ENCODE measurements around the gene SPG11.
"Not testable (repeated sequence)": the region's sequence is repeated elsewhere in the genome, so short reads cannot be mapped to it uniquely, and the experiment has no call there.

Gene SPG11

DNA sequence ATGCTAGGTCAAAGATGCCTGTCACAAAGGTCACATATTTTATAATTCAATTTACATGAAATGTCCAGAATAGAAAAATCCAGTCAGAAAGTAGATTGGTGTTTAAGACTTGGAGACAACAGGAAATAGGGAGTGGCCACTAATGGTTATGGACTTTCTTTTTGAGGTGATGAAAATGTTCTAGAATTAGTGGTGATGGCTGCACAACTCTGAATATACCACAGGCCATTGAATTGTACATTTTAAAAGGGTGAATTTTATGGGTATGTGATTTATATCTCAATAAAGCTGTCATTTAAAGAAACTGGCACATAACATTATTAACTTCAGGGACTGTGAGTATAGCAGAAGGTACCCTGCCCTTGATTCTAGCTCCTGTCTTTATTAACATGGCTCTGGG lies 15.8 kb downstream of the SPG11 start:
- Histone ChIP-seq H3K36me3 (ENCODE audit: control insufficient read depth, low read depth, low read length) (peaks cover 41% of the 10 kb centered on the region), H3K27ac (ENCODE audit: low read length) (no peak overlapping the region), H3K27me3 (ENCODE audit: control insufficient read depth, insufficient read depth, low read length) (no peaks in the 10 kb centered on the region), H3K9me3 (ENCODE audit: control insufficient read depth, low read depth, low read length) (no peaks in the 10 kb centered on the region), H3K4me3 (ENCODE audit: low read length) (no peak overlapping the region), H3K4me1 (ENCODE audit: control insufficient read depth, low read depth, low read length) (no peaks in the 10 kb centered on the region), H3K9ac (ENCODE audit: low read length) (no peak overlapping the region)

DNA sequence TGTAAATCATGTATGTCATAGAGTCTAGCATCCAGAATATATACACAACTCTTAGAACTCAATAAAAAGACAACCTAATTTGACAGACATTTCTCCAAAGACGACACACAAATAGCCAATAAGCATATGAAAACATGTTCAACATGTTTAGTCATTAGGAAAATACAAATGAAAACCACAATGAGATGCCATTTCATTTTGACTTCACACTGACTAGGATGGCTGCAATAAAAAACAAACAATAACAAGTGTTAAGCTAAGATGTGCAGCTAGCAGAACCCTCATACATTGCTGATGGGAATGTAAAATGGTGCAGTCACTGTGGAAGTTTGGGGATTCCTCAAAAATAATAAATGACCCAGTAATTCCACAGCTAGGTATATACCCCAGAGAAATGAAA lies 16.4 kb downstream of the SPG11 start:
- Histone ChIP-seq H3K36me3 (ENCODE audit: control insufficient read depth, low read depth, low read length) (peaks cover 37% of the 10 kb centered on the region), H3K4me3 (ENCODE audit: low read length) (no peak overlapping the region), H3K27me3 (ENCODE audit: control insufficient read depth, insufficient read depth, low read length) (no peaks in the 10 kb centered on the region), H3K9ac (ENCODE audit: low read length) (no peak overlapping the region), H3K9me3 (ENCODE audit: control insufficient read depth, low read depth, low read length) (no peaks in the 10 kb centered on the region), H3K27ac (ENCODE audit: low read length) (no peak overlapping the region), H3K4me1 (ENCODE audit: control insufficient read depth, low read depth, low read length) (no peaks in the 10 kb centered on the region)

DNA sequence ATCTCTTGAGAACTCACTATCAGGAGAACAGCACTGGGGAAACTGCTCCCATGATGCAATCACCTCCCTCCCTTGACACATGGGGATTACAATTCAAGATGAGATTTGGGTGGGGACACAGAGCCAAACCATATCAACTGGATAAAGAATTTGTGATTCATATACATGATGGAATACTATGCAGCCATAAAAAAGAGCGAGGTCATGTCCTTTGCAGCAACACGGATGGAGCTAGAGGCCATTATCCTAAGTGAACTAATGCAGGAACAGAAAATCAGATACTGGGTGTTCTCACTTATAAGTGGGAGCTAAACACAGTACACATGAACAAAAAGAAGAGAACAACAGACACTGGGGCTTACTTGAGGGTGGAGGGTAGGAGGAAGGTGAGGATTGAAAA lies 17.0 kb downstream of the SPG11 start:
- Histone ChIP-seq H3K9ac (ENCODE audit: low read length) (no peak overlapping the region), H3K27me3 (ENCODE audit: control insufficient read depth, insufficient read depth, low read length) (no peaks in the 10 kb centered on the region), H3K4me3 (ENCODE audit: low read length) (no peak overlapping the region), H3K27ac (ENCODE audit: low read length) (no peak overlapping the region), H3K36me3 (ENCODE audit: control insufficient read depth, low read depth, low read length) (peaks cover 31% of the 10 kb centered on the region), H3K9me3 (ENCODE audit: control insufficient read depth, low read depth, low read length) (no peaks in the 10 kb centered on the region), H3K4me1 (ENCODE audit: control insufficient read depth, low read depth, low read length) (no peaks in the 10 kb centered on the region)

DNA sequence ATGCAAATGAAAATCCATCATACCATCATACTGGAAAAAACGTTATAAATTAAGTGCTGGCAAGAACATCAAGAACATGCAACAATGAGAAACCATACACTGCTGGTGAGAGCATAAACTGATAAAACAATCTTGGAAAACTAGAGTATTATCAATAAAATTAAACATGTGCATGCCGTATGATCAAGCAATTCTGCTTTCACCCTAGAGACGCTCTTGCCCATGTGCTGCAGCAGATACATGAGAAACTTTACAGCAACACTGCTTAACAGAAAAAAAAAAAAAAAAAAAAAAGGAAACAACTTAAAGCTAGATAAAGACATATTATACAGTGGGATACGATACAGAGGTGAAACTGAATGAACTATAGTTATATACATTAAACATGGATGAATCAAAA lies 21.8 kb downstream of the SPG11 start:
- no peak overlapping the region for H3K27ac ChIP-seq (ENCODE audit: low read length)
- no peak overlapping the region for H3K9ac ChIP-seq (ENCODE audit: low read length)
- no peaks in the 10 kb centered on the region for H3K27me3 ChIP-seq (ENCODE audit: control insufficient read depth, insufficient read depth, low read length)
- H3K4me3 ChIP-seq (ENCODE audit: low read length): no peak overlapping the region
- H3K4me1 ChIP-seq (ENCODE audit: control insufficient read depth, low read depth, low read length): no peaks in the 10 kb centered on the region
- no peaks in the 10 kb centered on the region for H3K9me3 ChIP-seq (ENCODE audit: control insufficient read depth, low read depth, low read length)
- peaks cover 5% of the 10 kb centered on the region for H3K36me3 ChIP-seq (ENCODE audit: control insufficient read depth, low read depth, low read length)

DNA sequence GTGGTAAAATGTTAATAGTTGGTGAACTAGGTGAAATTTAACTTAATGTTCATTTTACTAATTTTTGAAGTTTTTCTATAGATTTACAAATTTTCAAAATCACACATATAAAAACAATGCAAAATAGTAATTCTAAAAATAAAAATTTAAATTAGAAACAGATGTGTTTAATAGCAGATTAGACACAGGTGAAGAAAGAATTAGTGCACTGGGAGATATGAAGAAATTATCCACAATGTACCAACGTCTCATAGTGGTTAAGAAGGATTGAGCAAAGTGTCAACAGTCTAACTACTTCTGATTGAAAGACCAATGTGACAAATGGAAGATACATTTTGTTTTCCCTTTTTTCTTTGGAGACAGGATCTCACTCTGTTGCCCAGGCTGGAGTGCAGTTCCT lies 26.5 kb downstream of the SPG11 start:
- H3K9ac ChIP-seq (ENCODE audit: low read length): no peak overlapping the region
- H3K27ac ChIP-seq (ENCODE audit: low read length): no peak overlapping the region
- H3K4me1 ChIP-seq (ENCODE audit: control insufficient read depth, low read depth, low read length): no peaks in the 10 kb centered on the region
- no peaks in the 10 kb centered on the region for H3K27me3 ChIP-seq (ENCODE audit: control insufficient read depth, insufficient read depth, low read length)
- H3K4me3 ChIP-seq (ENCODE audit: low read length): no peak overlapping the region
- H3K9me3 ChIP-seq (ENCODE audit: control insufficient read depth, low read depth, low read length): no peaks in the 10 kb centered on the region
- peaks cover 6% of the 10 kb centered on the region for H3K36me3 ChIP-seq (ENCODE audit: control insufficient read depth, low read depth, low read length)

DNA sequence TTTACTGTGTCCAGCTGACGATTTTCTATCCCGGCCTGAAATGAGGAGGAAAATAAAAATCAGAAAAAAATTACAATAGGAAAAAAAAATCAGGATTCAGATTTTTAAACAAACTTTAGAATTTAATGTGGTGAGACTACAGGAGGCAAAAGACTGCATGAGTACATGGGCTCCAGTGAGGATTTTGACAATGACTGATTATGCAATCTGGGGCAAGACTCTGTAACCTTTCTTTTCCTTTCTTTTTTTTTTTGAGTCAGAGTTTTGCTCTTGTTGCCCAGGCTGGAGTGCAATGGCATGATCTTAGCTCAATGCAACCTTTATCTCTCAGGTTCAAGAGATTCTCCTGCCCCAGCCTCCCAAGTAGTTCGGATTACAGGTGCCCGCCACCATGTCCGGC lies 29.9 kb downstream of the SPG11 start:
- H3K27ac ChIP-seq (ENCODE audit: low read length): no peak overlapping the region
- H3K4me1 ChIP-seq (ENCODE audit: control insufficient read depth, low read depth, low read length): peaks cover 5% of the 10 kb centered on the region
- H3K9ac ChIP-seq (ENCODE audit: low read length): no peak overlapping the region
- H3K9me3 ChIP-seq (ENCODE audit: control insufficient read depth, low read depth, low read length): no peaks in the 10 kb centered on the region
- no peak overlapping the region for H3K4me3 ChIP-seq (ENCODE audit: low read length)
- H3K36me3 ChIP-seq (ENCODE audit: control insufficient read depth, low read depth, low read length): peaks cover 15% of the 10 kb centered on the region
- no peaks in the 10 kb centered on the region for H3K27me3 ChIP-seq (ENCODE audit: control insufficient read depth, insufficient read depth, low read length)

DNA sequence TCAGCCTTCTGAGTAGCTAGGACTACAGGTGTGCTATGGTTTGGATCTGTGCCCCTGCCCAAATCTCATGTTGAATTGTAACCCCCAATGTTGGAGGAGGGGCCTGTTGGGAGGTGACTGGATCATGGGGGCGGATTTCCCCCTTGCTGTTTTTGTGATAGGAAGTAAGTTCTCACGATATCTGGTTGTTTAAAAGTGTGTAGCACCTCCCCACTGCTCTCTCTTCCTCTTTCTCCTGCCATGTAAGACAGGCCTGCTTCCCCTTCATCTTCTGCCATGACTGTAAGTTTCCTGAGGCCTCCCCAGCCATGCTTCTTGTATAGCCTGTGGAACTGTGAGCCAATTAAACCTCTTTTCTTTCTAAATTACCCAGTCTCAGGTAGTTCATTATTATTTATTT lies 38.2 kb downstream of the SPG11 start:
- H3K4me3 ChIP-seq (ENCODE audit: low read length); H3K9me3 ChIP-seq (ENCODE audit: control insufficient read depth, low read depth, low read length); H3K27ac ChIP-seq (ENCODE audit: low read length); H3K9ac ChIP-seq (ENCODE audit: low read length); H3K4me1 ChIP-seq (ENCODE audit: control insufficient read depth, low read depth, low read length); H3K27me3 ChIP-seq (ENCODE audit: control insufficient read depth, insufficient read depth, low read length): not testable (repeated sequence)
- peaks cover 35% of the 10 kb centered on the region for H3K36me3 ChIP-seq (ENCODE audit: control insufficient read depth, low read depth, low read length)

DNA sequence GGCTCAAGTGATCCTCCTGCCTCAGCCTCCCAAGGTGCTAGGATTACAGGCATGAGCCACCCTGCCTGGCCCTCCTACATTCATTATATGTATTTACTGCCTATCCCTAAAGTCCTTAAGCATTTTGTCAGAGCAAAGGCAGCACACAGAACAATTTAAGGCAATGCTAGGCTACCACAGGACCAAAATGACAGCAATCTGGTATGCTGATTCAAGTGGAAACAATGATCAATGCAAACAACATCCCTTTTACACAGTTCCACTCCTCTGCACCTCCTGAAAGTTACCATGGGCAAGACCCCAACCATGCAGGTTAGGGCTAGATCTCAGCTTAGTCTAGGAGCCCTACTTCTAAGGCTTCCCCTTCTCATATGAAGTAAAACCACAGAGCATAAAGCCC lies 40.3 kb downstream of the SPG11 start:
- H3K9ac ChIP-seq (ENCODE audit: low read length): no peak overlapping the region
- H3K27me3 ChIP-seq (ENCODE audit: control insufficient read depth, insufficient read depth, low read length): no peaks in the 10 kb centered on the region
- no peaks in the 10 kb centered on the region for H3K9me3 ChIP-seq (ENCODE audit: control insufficient read depth, low read depth, low read length)
- H3K4me3 ChIP-seq (ENCODE audit: low read length): no peak overlapping the region
- H3K36me3 ChIP-seq (ENCODE audit: control insufficient read depth, low read depth, low read length): peaks cover 28% of the 10 kb centered on the region
- no peak overlapping the region for H3K27ac ChIP-seq (ENCODE audit: low read length)
- no peaks in the 10 kb centered on the region for H3K4me1 ChIP-seq (ENCODE audit: control insufficient read depth, low read depth, low read length)

DNA sequence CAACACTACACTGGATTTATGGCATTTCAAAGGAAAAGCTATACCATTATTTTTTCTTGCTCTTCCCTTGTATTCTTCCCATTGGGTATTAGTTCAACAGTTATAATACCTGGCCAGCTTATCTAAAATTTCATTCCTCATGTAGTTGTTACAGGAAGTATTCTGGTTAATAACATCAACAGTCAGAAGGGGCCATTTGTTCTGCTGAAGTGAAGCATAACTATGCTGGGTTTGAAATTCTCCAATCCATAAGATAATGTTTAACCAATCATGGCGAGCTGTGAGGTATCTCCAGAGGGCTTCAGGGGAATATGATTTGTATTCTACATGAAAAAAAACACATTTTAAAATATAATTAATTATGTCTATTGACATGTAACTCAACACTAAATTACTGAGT lies 43.4 kb downstream of the SPG11 start:
- H3K27ac ChIP-seq (ENCODE audit: low read length): no peak overlapping the region
- H3K4me3 ChIP-seq (ENCODE audit: low read length): no peak overlapping the region
- peaks cover 19% of the 10 kb centered on the region for H3K36me3 ChIP-seq (ENCODE audit: control insufficient read depth, low read depth, low read length)
- no peak overlapping the region for H3K9ac ChIP-seq (ENCODE audit: low read length)
- H3K9me3 ChIP-seq (ENCODE audit: control insufficient read depth, low read depth, low read length): no peaks in the 10 kb centered on the region
- H3K4me1 ChIP-seq (ENCODE audit: control insufficient read depth, low read depth, low read length): no peaks in the 10 kb centered on the region
- H3K27me3 ChIP-seq (ENCODE audit: control insufficient read depth, insufficient read depth, low read length): no peaks in the 10 kb centered on the region

DNA sequence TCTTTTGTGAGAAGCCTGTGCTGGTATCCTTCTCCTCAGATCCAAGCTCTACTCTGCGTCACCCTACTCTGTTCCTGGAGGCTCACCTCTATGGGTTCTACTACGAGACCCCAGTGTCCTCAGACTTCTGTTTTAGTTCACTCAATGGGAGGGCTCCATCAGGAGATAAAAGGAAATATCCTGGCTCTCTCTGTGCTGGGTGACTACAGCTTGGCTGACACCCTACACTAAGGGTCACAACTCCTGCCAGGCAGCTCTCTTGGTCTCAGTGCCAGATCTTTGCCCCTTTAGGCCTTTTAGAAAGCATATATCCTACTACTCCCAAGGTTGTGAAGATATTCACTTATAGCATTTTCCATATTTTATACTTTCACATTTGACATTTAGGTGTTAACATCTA lies 46.5 kb downstream of the SPG11 start:
- H3K4me1 ChIP-seq (ENCODE audit: control insufficient read depth, low read depth, low read length): no peaks in the 10 kb centered on the region
- H3K9ac ChIP-seq (ENCODE audit: low read length): no peak overlapping the region
- no peak overlapping the region for H3K4me3 ChIP-seq (ENCODE audit: low read length)
- peaks cover 31% of the 10 kb centered on the region for H3K36me3 ChIP-seq (ENCODE audit: control insufficient read depth, low read depth, low read length)
- H3K27me3 ChIP-seq (ENCODE audit: control insufficient read depth, insufficient read depth, low read length): no peaks in the 10 kb centered on the region
- H3K27ac ChIP-seq (ENCODE audit: low read length): no peak overlapping the region
- H3K9me3 ChIP-seq (ENCODE audit: control insufficient read depth, low read depth, low read length): no peaks in the 10 kb centered on the region

DNA sequence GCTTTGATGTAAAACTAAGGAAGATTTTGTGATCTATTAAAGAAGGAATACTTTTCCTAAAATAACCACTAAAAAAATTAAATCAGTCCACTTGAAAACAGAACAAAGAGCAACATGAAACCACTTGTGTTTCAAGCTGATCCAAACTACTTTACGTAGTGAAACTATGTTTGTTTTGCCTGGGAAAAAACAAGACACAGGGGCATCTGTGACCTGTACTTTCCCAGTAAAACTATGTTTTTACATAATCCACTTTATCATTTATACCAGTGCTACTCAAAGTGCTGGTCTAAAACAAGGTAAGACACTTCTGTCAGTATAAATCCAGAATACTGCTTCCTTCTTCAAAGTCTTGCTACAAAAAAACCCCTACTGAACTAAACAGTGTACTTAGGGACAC lies 56.7 kb downstream of the SPG11 start:
- no peaks in the 10 kb centered on the region for H3K9me3 ChIP-seq (ENCODE audit: control insufficient read depth, low read depth, low read length)
- H3K4me1 ChIP-seq (ENCODE audit: control insufficient read depth, low read depth, low read length): no peaks in the 10 kb centered on the region
- no peak overlapping the region for H3K4me3 ChIP-seq (ENCODE audit: low read length)
- H3K27ac ChIP-seq (ENCODE audit: low read length): no peak overlapping the region
- H3K36me3 ChIP-seq (ENCODE audit: control insufficient read depth, low read depth, low read length): peaks cover 26% of the 10 kb centered on the region
- no peaks in the 10 kb centered on the region for H3K27me3 ChIP-seq (ENCODE audit: control insufficient read depth, insufficient read depth, low read length)
- no peak overlapping the region for H3K9ac ChIP-seq (ENCODE audit: low read length)

DNA sequence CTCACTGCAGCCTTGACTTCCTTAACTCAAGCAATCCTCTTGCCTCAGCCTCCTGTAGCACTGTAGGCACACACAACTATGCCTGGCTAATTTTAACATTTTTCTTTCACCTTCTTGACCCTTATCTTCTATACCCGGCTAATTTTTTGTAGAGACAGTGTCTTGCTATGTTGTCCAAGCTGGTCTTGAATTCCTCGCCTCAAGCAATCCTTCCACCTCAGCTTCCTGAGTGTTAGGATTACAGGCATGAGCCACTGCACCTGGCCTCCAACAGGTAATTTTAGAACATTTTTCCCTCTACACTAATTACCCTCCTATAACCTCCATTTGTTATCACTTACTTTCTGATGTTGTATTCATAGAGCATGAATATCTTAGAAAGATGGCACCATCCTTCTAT lies 60.3 kb downstream of the SPG11 start:
- Histone ChIP-seq H3K4me1 (ENCODE audit: control insufficient read depth, low read depth, low read length) (no peaks in the 10 kb centered on the region), H3K9ac (ENCODE audit: low read length) (no peak overlapping the region), H3K9me3 (ENCODE audit: control insufficient read depth, low read depth, low read length) (no peaks in the 10 kb centered on the region), H3K36me3 (ENCODE audit: control insufficient read depth, low read depth, low read length) (peaks cover 22% of the 10 kb centered on the region), H3K4me3 (ENCODE audit: low read length) (no peak overlapping the region), H3K27me3 (ENCODE audit: control insufficient read depth, insufficient read depth, low read length) (no peaks in the 10 kb centered on the region), H3K27ac (ENCODE audit: low read length) (no peak overlapping the region)

DNA sequence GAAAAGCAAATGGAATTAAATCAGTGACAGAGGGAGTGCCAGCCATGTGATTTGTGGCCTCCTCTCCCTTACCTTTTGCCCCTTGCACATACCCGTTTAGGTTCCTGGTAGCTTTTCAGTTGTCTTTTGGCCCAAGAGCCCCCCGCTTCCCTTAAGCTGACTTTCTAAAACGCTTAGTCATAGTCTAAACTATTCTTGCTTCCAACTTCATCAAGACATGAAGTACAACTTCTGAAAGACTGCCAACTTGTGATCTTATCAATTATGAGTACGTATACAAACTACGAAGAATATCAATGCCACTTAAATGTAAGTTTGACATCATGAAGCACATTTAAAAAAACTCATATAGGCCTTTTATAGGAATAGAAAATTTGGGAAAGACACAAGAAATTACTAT lies 64.6 kb downstream of the SPG11 start:
- Histone ChIP-seq H3K9ac (ENCODE audit: low read length) (no peak overlapping the region), H3K9me3 (ENCODE audit: control insufficient read depth, low read depth, low read length) (no peaks in the 10 kb centered on the region), H3K27me3 (ENCODE audit: control insufficient read depth, insufficient read depth, low read length) (no peaks in the 10 kb centered on the region), H3K4me3 (ENCODE audit: low read length) (no peak overlapping the region), H3K27ac (ENCODE audit: low read length) (no peak overlapping the region), H3K36me3 (ENCODE audit: control insufficient read depth, low read depth, low read length) (peaks cover 29% of the 10 kb centered on the region), H3K4me1 (ENCODE audit: control insufficient read depth, low read depth, low read length) (no peaks in the 10 kb centered on the region)

Measured in iPS-18a (cell line).